HG03060 (cell line): ENCODE measurements around the gene RAB31.
"Not testable (repeated sequence)": the region's sequence is repeated elsewhere in the genome, so short reads cannot be mapped to it uniquely, and the experiment has no call there.

Experiments used
- ATAC-seq: cut with Tn5 transposase; IDR thresholded peaks from one replicate; pipeline ENCODE4 v1.9.1; 2021; ENCODE audit warnings: low read depth, moderate number of reproducible peaks; ENCODE audit not compliant: unreplicated experiment

Gene RAB31

DNA sequence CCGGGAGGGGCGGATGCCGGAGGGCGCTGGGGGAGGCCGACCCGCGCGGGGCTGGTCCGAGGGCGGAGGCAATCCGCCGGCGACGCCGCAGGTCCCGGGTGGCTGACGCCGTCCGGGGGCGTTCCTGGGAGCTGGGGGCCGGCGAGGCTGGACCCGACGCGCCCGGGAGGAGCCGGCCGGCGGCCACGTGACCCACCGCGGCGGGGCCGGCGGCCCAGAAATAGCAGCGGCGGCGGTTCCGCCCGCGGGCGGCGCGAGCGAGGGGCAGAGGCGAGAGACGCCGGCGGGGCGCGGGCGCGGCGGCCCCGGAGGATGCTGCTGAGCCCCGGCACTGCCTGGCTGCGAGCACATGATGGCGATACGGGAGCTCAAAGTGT lies at the start of gene RAB31:
Gene RAB31 (plus strand): TSS at position 245 of the 377 bp plus-strand sequence. CDS start 105 bp downstream, at position 350.
- ATAC-seq: no peak

DNA sequence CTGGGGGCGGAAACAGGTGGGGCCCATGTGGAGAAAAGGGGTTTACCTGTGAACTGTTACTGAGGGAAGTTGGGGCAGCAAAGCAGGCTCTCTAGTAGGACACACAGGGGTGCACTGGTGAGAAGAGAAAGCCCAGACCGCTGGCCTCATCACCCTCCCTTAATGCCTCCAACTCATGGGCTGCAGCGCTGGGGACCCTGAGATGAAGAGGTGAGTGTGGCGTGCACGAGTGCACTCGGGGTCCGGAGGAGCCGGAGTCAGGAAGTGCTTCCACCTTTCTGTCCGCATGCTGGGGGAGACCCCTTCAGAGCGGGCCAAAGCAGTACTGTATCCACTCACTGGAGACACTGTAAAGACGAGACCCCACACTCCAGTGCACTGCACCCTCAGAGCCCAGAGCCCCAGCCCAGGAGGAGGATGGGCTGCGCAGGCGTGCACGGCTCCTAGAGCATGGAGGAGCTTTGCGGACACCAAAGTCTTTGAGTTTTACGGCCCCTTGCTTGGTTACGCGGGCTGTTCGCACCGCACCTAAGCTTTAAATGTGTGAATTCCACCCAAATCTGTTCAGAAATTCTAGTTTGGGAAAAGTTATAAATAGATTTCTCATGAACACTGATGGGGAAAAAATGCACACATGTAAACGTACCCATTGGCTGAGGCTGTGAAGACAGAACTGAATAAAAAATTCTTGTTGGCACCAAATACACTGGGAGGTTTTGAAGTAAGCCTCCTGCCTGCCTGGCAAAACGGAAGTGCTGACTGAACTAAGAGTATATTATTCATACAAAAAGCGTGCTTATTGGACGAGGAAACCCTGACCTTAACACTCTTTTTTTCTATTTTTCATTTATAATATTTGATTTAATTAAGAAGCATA lies 48.4 kb upstream of the RAB31 start:
- ATAC-seq: no peak

DNA sequence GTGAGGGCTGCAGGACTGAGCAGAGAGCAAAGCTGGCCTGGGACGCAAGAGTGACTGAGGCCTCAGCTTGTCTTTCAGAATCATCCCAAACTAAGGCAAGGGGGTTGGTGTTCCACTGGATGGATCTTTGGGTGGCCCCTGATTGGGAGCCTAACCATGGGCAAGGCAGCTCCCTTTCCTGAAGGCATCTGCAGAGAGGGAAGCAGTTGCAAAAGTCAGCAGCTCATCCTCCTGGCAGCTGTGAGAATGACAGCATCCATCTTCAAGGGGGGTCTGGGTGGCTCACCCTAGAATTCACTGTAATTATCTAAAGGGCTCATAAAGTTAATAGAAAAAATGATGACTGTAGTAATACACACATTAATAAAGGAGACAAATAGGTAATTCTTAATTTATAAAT lies 46.5 kb upstream of the RAB31 start:
- ATAC-seq: no peak

- no peak for ATAC-seq
Observed at GRCh38 chr18:9663377-9663776, 44.7 kb upstream of the RAB31 start.

- no peak for ATAC-seq
Observed at GRCh38 chr18:9665314-9665713, 42.8 kb upstream of the RAB31 start.

- no peak for ATAC-seq
Observed at GRCh38 chr18:9666548-9666947, 41.6 kb upstream of the RAB31 start.

- ATAC-seq: no peak
Observed at GRCh38 chr18:9669016-9669415, 39.1 kb upstream of the RAB31 start.

DNA sequence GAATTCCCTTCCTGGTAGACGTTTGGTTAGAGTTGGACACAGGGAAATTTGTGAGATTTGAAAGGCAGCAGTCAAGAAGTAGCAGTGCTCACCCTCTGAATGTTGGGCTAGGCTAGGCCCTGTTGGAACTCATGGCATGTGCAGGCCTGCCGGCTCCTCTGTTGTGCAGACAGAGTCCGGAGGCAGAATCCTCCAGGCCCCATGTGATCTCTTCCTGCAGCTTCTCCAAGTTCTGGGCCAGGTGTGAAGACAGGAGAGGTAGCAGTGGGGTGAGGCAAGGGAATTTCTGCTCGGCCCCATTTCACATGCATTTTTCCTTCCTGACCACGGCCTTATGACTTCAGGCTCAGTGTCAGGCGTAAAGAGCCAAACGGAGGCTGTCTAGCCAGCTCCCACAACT lies 36.9 kb upstream of the RAB31 start:
- ATAC-seq: no peak

DNA sequence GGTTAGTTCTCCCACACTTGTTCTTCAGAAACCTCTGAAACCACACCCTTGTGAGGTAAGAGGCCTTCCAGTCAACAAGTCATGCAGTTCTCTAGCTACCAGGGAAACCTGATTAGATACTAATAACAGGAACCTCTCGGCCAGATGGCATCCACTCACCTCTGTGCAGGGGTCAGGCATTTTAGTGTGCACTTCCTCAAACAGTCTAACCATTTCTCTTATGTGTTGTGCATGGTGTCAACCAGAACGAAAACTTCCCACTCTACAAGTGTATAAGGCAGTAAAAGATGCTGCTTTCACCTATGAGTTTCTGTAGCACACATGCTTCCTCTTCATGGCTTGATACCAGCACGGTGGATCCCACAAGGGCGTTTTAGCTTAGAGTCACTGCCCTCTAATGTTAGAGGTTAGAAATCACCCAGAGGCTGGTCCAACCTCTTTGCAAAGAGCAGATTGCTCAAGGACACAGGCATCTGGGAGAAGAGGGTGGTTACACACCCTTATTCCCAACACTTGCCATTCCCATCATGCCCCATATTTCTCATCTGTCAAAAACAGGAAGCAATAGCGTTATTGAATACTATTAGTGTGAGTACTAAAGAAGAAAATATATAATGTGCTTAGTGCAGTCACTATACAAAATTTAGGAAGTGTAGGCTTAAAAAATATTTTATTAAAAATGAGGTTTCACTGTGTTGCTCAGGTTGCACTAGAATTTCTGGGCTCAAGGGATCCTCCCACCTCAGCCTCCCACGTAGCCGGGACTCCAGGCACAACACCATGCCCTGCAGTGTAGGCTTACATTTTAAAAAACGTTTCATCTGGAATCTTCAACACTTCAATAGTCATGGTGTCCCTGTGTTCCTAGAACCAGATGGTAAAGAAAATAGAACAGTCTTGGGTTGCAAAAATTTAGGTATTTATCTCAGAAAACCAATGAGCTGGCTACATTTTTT lies 34.5 kb upstream of the RAB31 start:
- peak; percentile 95 for ATAC-seq

GRCh38 chr18:9678216-9678615 lies 29.9 kb upstream of the RAB31 start:
- ATAC-seq: not testable (repeated sequence)

GRCh38 chr18:9679125-9679524 lies 29.0 kb upstream of the RAB31 start:
- ATAC-seq: no peak

DNA sequence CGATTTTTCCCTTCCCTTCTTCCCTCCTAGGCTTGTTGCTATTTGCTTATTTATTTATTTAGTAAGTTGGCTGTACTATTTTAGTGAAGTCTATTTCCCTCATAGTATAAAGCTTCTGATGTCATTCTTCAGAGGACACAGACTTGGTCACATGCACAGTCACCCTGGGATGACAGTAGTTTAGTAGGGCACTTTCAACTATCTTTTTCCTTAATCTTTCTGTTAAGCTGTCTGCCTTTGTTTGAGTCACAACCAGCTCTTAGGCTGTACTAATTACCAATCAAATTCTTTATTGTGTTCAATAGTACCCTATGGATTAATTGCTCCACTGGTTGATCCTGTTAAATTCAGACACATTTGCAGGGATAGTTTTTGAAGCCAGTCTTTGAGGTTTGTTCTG lies 26.9 kb upstream of the RAB31 start:
- no peak for ATAC-seq

- ATAC-seq: no peak
Observed at GRCh38 chr18:9682572-9682971, 25.5 kb upstream of the RAB31 start.

GRCh38 chr18:9683418-9684396 lies 24.4 kb upstream of the RAB31 start:
- no peak for ATAC-seq

GRCh38 chr18:9684881-9685614 lies 23.1 kb upstream of the RAB31 start:
- no peak for ATAC-seq

GRCh38 chr18:9685615-9685890 lies 22.5 kb upstream of the RAB31 start:
- ATAC-seq: no peak

GRCh38 chr18:9688036-9688741 lies 19.9 kb upstream of the RAB31 start:
- no peak for ATAC-seq

GRCh38 chr18:9689253-9689652 lies 18.8 kb upstream of the RAB31 start:
- ATAC-seq: no peak
